ENCODE results near the gene ICAM2.

ICAM2 gene

DNA sequence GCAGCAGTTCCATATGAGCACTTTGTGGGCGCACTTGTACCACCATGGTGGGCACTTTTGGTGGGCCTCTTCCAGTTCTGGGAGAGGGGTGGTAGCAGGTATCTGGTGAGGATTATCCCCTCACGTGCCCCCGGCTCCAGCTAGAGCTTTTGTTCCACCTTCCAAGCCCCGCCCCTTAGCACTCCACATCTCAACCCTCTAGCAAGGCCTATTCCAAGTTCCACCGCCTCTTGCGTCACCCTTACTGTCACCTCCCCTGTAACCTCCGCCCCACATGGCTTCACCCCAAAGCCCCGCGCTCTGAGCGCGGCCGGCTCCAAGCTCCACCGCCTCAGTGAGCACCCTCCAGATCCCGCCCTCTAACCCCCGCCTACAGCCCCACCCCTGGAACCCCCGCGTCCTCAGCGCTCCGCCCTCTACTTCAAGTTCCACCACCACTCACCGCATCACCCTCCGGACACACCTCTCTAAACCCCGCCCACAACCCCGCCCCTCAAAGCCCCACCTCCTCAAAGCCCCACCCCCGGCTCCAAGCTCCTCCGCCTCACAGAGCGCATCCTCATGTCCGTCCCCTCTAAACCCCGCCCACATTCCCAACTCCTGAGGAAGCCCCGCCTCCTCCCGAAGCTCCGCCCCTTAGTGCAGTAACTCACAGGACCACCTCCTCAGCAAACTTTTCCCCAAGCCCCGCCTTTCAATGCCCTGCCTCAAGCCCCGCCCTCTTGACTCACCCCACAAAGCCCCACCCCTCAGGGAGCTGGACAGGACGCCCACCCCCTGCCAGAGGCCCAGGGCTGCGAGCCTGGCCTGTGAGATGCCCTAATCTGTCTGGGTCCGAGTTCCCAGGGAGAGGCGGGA, 58.8 kb downstream of the ICAM2 start:
- ATAC-seq: peak; percentile 34; the same call in 2 of the 3 replicates
- TF ChIP-seq ZFP3 (CRISPR knock-in tag; IDR thresholded peaks at IDR 0.05) (no peak), POU6F1 (CRISPR knock-in tag; IDR thresholded peaks at IDR 0.05; ENCODE audit: borderline replicate concordance, low read depth) (no peak), ESRRG (CRISPR knock-in tag; IDR thresholded peaks at IDR 0.05) (no peak), CSRNP3 (CRISPR knock-in tag; IDR thresholded peaks at IDR 0.05) (no peak)

DNA sequence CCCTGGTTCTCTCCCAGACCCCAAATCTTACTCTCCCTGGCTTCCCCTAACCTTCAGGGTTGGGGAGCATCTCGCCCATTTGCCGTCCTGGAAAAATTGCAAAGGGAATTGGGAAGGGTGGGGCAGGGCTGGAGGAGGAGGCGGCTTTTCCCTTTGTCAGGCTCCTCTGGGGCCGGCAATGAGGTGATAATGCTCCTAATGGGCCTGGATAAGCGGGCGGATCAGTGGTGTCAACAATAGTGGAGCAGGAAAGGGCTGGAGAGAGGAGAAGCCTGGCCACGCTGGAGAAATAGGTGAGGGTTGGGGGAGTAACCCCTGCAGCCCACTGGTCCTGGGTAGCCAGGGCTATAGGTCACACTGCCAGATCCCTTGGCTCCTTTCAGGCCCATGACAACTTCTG, 60.0 kb downstream of the ICAM2 start:
- ATAC-seq: no peak
- TF ChIP-seq TSHZ2 (CRISPR knock-in tag; IDR thresholded peaks at IDR 0.05): no peak
- TF ChIP-seq TCF4 (CRISPR knock-in tag; IDR thresholded peaks at IDR 0.05; ENCODE audit: borderline replicate concordance): no peak
- TF ChIP-seq, protein P1, sequence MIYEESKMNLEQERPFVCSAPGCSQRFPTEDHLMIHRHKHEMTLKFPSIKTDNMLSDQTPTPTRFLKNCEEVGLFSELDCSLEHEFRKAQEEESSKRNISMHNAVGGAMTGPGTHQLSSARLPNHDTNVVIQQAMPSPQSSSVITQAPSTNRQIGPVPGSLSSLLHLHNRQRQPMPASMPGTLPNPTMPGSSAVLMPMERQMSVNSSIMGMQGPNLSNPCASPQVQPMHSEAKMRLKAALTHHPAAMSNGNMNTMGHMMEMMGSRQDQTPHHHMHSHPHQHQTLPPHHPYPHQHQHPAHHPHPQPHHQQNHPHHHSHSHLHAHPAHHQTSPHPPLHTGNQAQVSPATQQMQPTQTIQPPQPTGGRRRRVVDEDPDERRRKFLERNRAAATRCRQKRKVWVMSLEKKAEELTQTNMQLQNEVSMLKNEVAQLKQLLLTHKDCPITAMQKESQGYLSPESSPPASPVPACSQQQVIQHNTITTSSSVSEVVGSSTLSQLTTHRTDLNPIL (CRISPR knock-in tag; IDR thresholded peaks at IDR 0.05; ENCODE audit: low read depth): no peak
- no peak for TF ChIP-seq TOX (CRISPR knock-in tag; IDR thresholded peaks at IDR 0.05; ENCODE audit: borderline replicate concordance)
- no peak for TF ChIP-seq POU6F1 (CRISPR knock-in tag; IDR thresholded peaks at IDR 0.05; ENCODE audit: borderline replicate concordance, low read depth)
- TF ChIP-seq, protein P2, sequence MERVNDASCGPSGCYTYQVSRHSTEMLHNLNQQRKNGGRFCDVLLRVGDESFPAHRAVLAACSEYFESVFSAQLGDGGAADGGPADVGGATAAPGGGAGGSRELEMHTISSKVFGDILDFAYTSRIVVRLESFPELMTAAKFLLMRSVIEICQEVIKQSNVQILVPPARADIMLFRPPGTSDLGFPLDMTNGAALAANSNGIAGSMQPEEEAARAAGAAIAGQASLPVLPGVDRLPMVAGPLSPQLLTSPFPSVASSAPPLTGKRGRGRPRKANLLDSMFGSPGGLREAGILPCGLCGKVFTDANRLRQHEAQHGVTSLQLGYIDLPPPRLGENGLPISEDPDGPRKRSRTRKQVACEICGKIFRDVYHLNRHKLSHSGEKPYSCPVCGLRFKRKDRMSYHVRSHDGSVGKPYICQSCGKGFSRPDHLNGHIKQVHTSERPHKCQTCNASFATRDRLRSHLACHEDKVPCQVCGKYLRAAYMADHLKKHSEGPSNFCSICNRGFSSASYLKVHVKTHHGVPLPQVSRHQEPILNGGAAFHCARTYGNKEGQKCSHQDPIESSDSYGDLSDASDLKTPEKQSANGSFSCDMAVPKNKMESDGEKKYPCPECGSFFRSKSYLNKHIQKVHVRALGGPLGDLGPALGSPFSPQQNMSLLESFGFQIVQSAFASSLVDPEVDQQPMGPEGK (CRISPR knock-in tag; IDR thresholded peaks at IDR 0.05; ENCODE audit: borderline replicate concordance): no peak
- no peak for TF ChIP-seq ZFP3 (CRISPR knock-in tag; IDR thresholded peaks at IDR 0.05)
- TF ChIP-seq RARB (CRISPR knock-in tag; IDR thresholded peaks at IDR 0.05): no peak
- TF ChIP-seq CSRNP3 (CRISPR knock-in tag; IDR thresholded peaks at IDR 0.05): no peak
- no peak for TF ChIP-seq ZFP30 (CRISPR knock-in tag; IDR thresholded peaks at IDR 0.05)
- no peak for TF ChIP-seq ZNF8 (CRISPR knock-in tag; IDR thresholded peaks at IDR 0.05)
- no peak for TF ChIP-seq GLIS3 (CRISPR knock-in tag; IDR thresholded peaks at IDR 0.05)
- TF ChIP-seq ESRRG (CRISPR knock-in tag; IDR thresholded peaks at IDR 0.05): no peak
- TF ChIP-seq ZNF565 (CRISPR knock-in tag; conservative IDR thresholded peaks at IDR 0.05; ENCODE audit: low read depth): no peak
- no peak for TF ChIP-seq ZNF70 (CRISPR knock-in tag; IDR thresholded peaks at IDR 0.05)

All from SK-N-SH treated with all-trans-retinoic acid at 6 μM for 48 hours (cell line).